ENCODE data around the gene MAP6. TPM values are rescaled to one million over a fixed set of nuclear protein-coding genes. Genes with fewer than 3 reads are reported as not detected.

The MAP6 gene
- total RNA-seq, 4 donors from 2014 or later: 0.35 to 5.0 (median 0.75) TPM

DNA sequence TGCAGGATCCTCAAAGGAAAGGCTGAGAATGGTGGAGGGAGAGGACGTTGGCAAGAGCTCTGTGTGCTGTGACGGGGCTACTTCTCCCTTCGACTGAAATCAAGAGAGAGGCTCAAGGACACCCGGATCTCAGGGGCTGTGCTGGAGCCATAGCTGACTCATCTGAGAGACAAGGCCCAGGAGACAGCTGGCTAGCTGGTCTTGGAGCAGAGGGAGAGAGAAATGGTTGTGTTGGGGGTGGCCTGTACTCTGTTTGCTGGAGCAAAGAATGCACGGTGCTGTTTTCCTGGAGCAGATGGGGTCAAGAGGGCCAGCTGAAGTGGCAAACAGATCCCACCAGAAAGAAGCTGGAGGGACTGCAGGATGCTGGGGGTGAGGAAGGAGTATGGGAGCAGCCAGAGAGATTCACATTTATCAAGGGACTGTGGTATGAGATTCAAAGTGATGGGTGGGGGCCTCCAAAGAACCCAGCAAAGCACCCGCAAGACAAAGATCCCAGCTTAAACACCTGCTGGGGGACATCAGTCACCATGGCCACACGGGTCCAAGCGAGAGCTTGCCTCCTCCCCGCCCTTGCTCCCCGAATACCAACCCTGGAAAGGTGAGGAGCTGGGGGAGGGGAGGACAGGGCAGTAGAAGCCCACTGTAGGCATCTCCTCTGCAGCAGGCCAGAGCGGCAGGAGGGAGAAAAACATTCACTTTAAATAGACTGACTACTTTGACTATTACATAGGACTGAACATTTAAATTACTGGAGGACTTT lies 40.8 kb downstream of the MAP6 start:
- Histone ChIP-seq H3K27ac (no peak overlapping the region), H3K9me3 (no peaks in the 10 kb centered on the region), H3K36me3 (no peaks in the 10 kb centered on the region), H3K27me3 (no peaks in the 10 kb centered on the region), H3K4me1 (no peaks in the 10 kb centered on the region), H3K4me3 (no peak overlapping the region)
- no peak for DNase-seq
- no peak for TF ChIP-seq POLR2A (IDR thresholded peaks at IDR 0.05)
- TF ChIP-seq CTCF (IDR thresholded peaks at IDR 0.05): no peak

DNA sequence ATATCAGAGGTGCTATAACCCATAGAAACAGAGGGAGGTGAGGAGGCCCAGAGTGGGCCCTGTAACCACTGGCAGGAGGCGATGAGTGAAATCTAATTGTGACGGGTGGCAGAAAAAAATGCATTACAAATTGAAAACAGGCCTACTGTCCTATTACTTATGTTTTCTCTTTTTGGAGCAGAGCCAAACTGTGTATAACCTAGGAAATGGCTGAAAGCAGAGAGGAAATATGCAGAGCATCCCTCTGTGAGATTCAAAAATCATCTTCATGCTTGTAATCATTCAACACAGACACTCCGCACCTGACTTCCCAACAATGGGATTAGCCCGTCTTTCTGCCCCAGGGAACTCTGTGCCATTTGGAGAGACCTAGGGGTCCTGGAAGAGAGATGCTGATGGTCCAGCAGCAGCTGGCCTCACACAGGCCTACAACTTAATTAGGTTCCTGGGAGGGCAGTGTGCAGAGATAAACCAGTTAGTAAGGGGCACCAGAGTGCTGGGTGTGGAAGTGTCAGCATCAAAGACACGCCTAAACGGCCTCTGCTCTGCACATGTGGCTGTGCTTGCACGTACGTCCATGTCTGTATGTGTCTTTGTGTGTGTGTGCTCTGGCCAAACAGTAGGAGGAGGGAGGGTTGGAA lies 41.8 kb downstream of the MAP6 start:
- no peak for DNase-seq
- TF ChIP-seq CTCF (IDR thresholded peaks at IDR 0.05): no peak
- TF ChIP-seq POLR2A (IDR thresholded peaks at IDR 0.05): no peak

DNA sequence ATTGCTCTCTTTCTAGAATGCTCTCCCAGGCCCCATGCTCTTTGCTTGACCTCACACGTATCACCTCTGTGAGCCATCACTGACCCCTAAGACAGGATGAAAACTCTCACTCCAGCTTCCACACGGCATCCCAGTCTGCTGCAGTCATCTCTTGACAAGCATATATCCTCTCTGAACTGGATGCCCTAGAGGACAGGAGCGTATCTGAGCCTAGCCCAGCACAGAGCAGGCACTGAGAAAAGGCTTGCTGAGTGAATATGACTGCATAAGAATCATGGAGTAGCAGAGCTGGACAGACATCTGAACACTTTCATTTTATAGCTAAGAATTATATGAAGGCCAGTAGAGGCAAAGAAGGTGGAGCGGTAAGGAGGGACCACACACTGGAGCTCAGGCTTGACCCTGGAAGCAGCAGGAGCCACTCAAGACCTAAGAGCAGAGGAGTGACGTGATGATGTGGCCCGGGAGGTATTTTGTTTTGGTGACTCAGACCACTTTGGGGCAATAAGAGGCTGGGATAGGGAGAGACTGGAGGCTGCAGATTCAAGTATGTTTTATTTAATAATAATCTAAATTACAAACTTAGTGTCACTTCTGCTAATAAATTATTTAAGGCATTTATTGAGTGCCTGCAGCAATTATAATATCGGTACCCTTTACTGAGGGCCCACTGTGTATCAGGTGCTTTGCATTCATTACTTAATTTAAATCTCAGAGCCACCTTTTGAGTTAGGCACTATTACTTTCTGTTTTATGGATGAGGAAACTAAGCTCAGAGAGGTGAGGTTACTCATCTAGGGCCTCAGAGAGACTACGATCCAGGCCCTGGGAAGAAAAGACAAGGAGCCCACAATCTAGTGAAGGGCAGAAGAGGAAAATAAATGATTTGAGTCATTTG lies 42.6 kb downstream of the MAP6 start:
- H3K27me3 ChIP-seq: no peaks in the 10 kb centered on the region
- TF ChIP-seq POLR2A (IDR thresholded peaks at IDR 0.05) (no peak), CTCF (IDR thresholded peaks at IDR 0.05) (no peak)
- no peak overlapping the region for H3K27ac ChIP-seq
- H3K4me1 ChIP-seq: no peaks in the 10 kb centered on the region
- H3K36me3 ChIP-seq: no peaks in the 10 kb centered on the region
- no peaks in the 10 kb centered on the region for H3K9me3 ChIP-seq
- DNase-seq: no peak
- H3K4me3 ChIP-seq: no peak overlapping the region

More for the DNA sequence above, 41.8 kb downstream of the MAP6 start:
- no peaks in the 10 kb centered on the region for H3K9me3 ChIP-seq
- no peaks in the 10 kb centered on the region for H3K36me3 ChIP-seq
- no peak overlapping the region for H3K27ac ChIP-seq
- no peaks in the 10 kb centered on the region for H3K4me1 ChIP-seq
- no peaks in the 10 kb centered on the region for H3K27me3 ChIP-seq
- H3K4me3 ChIP-seq: no peak overlapping the region

DNA sequence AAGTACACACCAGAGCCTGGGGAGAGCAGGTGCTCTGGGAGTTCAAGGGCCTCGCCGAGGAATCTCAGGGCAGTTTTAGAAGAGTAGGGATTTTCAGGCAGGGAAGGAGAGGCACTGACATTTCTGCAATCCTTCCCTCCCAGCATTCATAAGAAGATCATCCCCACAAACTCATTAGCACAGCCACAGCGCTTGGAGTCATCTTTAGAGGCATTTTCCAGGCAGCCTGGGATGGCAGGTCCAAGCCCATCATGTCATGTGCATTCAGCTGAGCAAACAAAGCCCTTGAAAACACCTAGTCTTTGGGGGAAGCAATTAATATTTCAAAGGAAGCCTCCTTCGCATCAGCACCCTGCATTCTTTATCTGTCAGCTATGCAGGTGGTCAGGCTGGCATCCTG lies 43.8 kb downstream of the MAP6 start:
- TF ChIP-seq POLR2A (IDR thresholded peaks at IDR 0.05) (no peak), CTCF (IDR thresholded peaks at IDR 0.05) (no peak)
- no peaks in the 10 kb centered on the region for H3K4me1 ChIP-seq
- no peak overlapping the region for H3K4me3 ChIP-seq
- H3K36me3 ChIP-seq: no peaks in the 10 kb centered on the region
- H3K9me3 ChIP-seq: no peaks in the 10 kb centered on the region
- no peak overlapping the region for H3K27ac ChIP-seq
- no peak for DNase-seq
- no peaks in the 10 kb centered on the region for H3K27me3 ChIP-seq

- Histone ChIP-seq H3K36me3 (no peaks in the 10 kb centered on the region), H3K9me3 (no peaks in the 10 kb centered on the region), H3K4me3 (no peak overlapping the region), H3K27me3 (no peaks in the 10 kb centered on the region), H3K27ac (no peak overlapping the region), H3K4me1 (no peaks in the 10 kb centered on the region)
- DNase-seq: no peak
- TF ChIP-seq CTCF (IDR thresholded peaks at IDR 0.05) (no peak), POLR2A (IDR thresholded peaks at IDR 0.05) (no peak)
Measured at GRCh38 chr11:75616281-75616680, 52.6 kb downstream of the MAP6 start.

All from Peyer's patch (tissue), 4 donors.